22Rv1 (cell line): ENCODE measurements around the gene BCR.

ENCODE experiments used
- CTCF ChIP-seq: fragments of 450-650 bp; IDR thresholded peaks from 2 replicates; pipeline ENCODE4 v1.5.1; 2017; ENCODE audit warnings: mild to moderate bottlenecking
- ZFX ChIP-seq: fragments of 450-650 bp; IDR thresholded peaks from 2 replicates; pipeline ENCODE4 v1.6.1; 2017; ENCODE audit warnings: antibody characterized with exemption, borderline replicate concordance

DNA sequence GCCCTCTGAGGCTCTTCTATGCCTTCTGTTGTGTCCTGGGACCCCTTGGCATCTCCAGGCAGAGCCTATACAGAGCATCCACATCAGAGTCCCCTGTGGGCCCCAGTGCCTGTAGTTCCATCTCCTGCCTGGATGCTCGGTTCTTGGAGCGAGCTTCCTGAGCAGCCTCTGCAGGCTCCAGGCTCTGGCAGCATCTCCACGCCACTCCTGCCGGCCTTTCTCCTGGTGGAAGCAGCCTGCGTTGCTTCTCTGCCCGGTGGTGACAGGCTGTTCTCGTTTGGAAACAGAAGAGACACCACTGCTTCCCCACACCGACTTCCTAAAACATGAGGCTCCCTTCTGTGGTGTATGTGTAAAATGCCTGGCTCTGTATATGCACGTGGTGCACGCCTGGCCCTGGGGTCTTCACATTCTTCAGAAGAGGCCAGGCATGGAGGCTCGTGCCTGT is 52.8 kb downstream of the BCR start:
- TF ChIP-seq CTCF (no peak), ZFX (no peak)
